H1 (cell line): Measurements from ENCODE around the gene ZYG11B. TPM values are rescaled to one million over a fixed set of nuclear protein-coding genes. Genes with fewer than 3 reads are reported as not detected.

Experiments
- CTCF ChIA-PET: fragments of 300-600 bp; sonication (Branson Sonifier 250); formaldehyde crosslinking; loops from one replicate; lab custom pipeline; 2021; ENCODE audit not compliant: partially characterized antibody; lab: Charles Lee
- POLR2A ChIA-PET: fragments of 300-600 bp; sonication (Branson Sonifier 250); formaldehyde crosslinking; loops from one replicate; lab custom pipeline; 2021; ENCODE audit warnings: inconsistent platforms; ENCODE audit not compliant: partially characterized antibody; lab: Charles Lee
- DNase-seq, 2 experiments: peaks; one replicate each; pipeline versions ENCODE4 v3.0.0 to v3.0.0-alpha.2; 2010 to 2022; ENCODE audit warnings: low spot score in 2 of 2, low read depth in 1 of 2, mixed read lengths in 1 of 2
- FAIRE-seq: peaks from 2 replicates; lab custom pipeline; 2011; peaks lifted over from hg19 to GRCh38; lab: Jason Lieb, UNC
- H2AFZ ChIP-seq: 2 replicates; pipeline ENCODE4 v1.8.1; 2012; ENCODE audit warnings: low read length, inconsistent platforms
- H2AK5ac ChIP-seq: 2 replicates; pipeline ENCODE4 v1.6.1; 2013; ENCODE audit warnings: low read depth, low read length
- H2BK120ac ChIP-seq: replicated peaks from 2 replicates; pipeline ENCODE3; 2013; ENCODE audit warnings: low read depth, low read length, inconsistent platforms
- H2BK12ac ChIP-seq: 2 replicates; pipeline ENCODE4 v1.6.1; 2013; ENCODE audit warnings: low read depth, low read length
- H2BK15ac ChIP-seq: 2 replicates; pipeline ENCODE4 v1.6.1; 2013; ENCODE audit warnings: low read length
- H2BK20ac ChIP-seq: 2 replicates; pipeline ENCODE4 v1.6.1; 2013; ENCODE audit warnings: low read length
- H2BK5ac ChIP-seq: 2 replicates; pipeline ENCODE4 v1.6.1; 2013; ENCODE audit warnings: low read depth, low read length
- H3K14ac ChIP-seq: 2 replicates; pipeline ENCODE4 v1.6.1; 2013; ENCODE audit warnings: inconsistent platforms; ENCODE audit not compliant: insufficient read length
- H3K18ac ChIP-seq: 2 replicates; pipeline ENCODE4 v1.6.1; 2013; ENCODE audit warnings: low read length; ENCODE audit errors: extremely low read depth
- H3K23ac ChIP-seq: 2 replicates; pipeline ENCODE4 v1.6.1; 2013; ENCODE audit warnings: inconsistent platforms; ENCODE audit not compliant: insufficient read length
- H3K23me2 ChIP-seq: 2 replicates; pipeline ENCODE4 v1.6.1; 2013; ENCODE audit warnings: low read depth, low read length
- H3K27ac ChIP-seq: 2 replicates; pipeline ENCODE4 v1.6.1; 2011; ENCODE audit warnings: low read depth, low read length, inconsistent platforms
- H3K27me3 ChIP-seq, 4 experiments: replicated peaks in 1 of 4; 1 replicate in 1 of 4; 2 replicates in 3 of 4; pipeline versions ENCODE4 v1.6.1 to v1.8.1; 2011 to 2013; ENCODE audit warnings: low read length in 3 of 4, mild to moderate bottlenecking in 3 of 4, inconsistent platforms in 2 of 4, mixed read lengths in 2 of 4, moderate library complexity in 1 of 4; ENCODE audit not compliant: control insufficient read depth in 3 of 4, insufficient read depth in 3 of 4; ENCODE audit errors: extremely low read depth in 1 of 4
- H3K36me3 ChIP-seq, 4 experiments: 2 replicates each; pipeline versions ENCODE4 v1.6.1 to v1.8.1; 2011 to 2013; ENCODE audit warnings: mild to moderate bottlenecking in 4 of 4, low read length in 3 of 4, moderate library complexity in 2 of 4, control low read depth in 1 of 4, inconsistent platforms in 1 of 4; ENCODE audit not compliant: insufficient read depth in 4 of 4, control insufficient read depth in 2 of 4
- H3K4ac ChIP-seq: replicated peaks from 2 replicates; pipeline ENCODE3; 2013; ENCODE audit warnings: low read length, low read depth, mixed read lengths, inconsistent platforms; ENCODE audit not compliant: insufficient read length
- H3K4me1 ChIP-seq, 4 experiments: replicated peaks in 1 of 4; 1 replicate in 1 of 4; 2 replicates in 3 of 4; pipeline versions ENCODE4 v1.6.1 to v1.8.1; 2011 to 2013; ENCODE audit warnings: low read length in 3 of 4, inconsistent platforms in 2 of 4, mixed read lengths in 1 of 4; ENCODE audit not compliant: insufficient read depth in 4 of 4, control insufficient read depth in 3 of 4
- H3K4me2 ChIP-seq, 2 experiments: 2 replicates each; pipeline versions ENCODE4 v1.6.1 to v1.8.1; 2011 to 2013; ENCODE audit warnings: low read depth in 2 of 2, low read length in 2 of 2, control low read depth in 1 of 2, inconsistent platforms in 1 of 2, mild to moderate bottlenecking in 1 of 2; ENCODE audit not compliant: insufficient read depth in 1 of 2
- H3K4me3 ChIP-seq, 4 experiments: fragments of 200-600, 300-600 bp in 1 of 4; sonication (generic), shearing (Covaris generic), sonication (Bioruptor Twin) in 1 of 4; 2 replicates each; pipeline versions ENCODE4 v1.5.1 to v1.8.1; 2011 to 2016; ENCODE audit warnings: low read length in 4 of 4, low read depth in 3 of 4, control low read depth in 2 of 4, inconsistent platforms in 2 of 4, mild to moderate bottlenecking in 2 of 4, mixed read lengths in 1 of 4, moderate library complexity in 1 of 4; ENCODE audit not compliant: insufficient read depth in 2 of 4; ENCODE audit errors: extremely low read depth in 1 of 4
- H3K56ac ChIP-seq: replicated peaks from 2 replicates; pipeline ENCODE3; 2013; ENCODE audit warnings: low read depth, mild to moderate bottlenecking, mixed read lengths, low read length, inconsistent platforms; ENCODE audit not compliant: insufficient read length
- H3K79me1 ChIP-seq: 2 replicates; pipeline ENCODE4 v1.6.1; 2013; ENCODE audit warnings: low read depth, low read length, control low read depth
- H3K79me2 ChIP-seq, 2 experiments: 2 replicates each; pipeline versions ENCODE4 v1.6.1 to v1.8.1; 2012 to 2013; ENCODE audit warnings: low read length in 2 of 2, mild to moderate bottlenecking in 2 of 2, inconsistent platforms in 1 of 2; ENCODE audit not compliant: insufficient read depth in 2 of 2, control insufficient read depth in 1 of 2
- H3K9ac ChIP-seq, 4 experiments: replicated peaks in 1 of 4; 1 replicate in 1 of 4; 2 replicates in 3 of 4; pipeline versions ENCODE4 v1.6.1 to v1.8.1; 2011 to 2013; ENCODE audit warnings: low read depth in 3 of 4, low read length in 3 of 4, control low read depth in 2 of 4, mild to moderate bottlenecking in 2 of 4, moderate library complexity in 2 of 4, inconsistent platforms in 1 of 4; ENCODE audit errors: extremely low read depth in 1 of 4
- H3K9me3 ChIP-seq, 2 experiments: 2 replicates each; pipeline versions ENCODE4 v1.6.1 to v1.8.1; 2012 to 2013; ENCODE audit warnings: mild to moderate bottlenecking in 2 of 2, moderate library complexity in 2 of 2, control low read depth in 1 of 2, inconsistent platforms in 1 of 2, low read depth in 1 of 2, low read length in 1 of 2, mixed read lengths in 1 of 2; ENCODE audit not compliant: insufficient read depth in 2 of 2
- H4K20me1 ChIP-seq, 2 experiments: replicated peaks in 1 of 2; 2 replicates each; pipeline versions ENCODE3 to v1.8.1; 2011 to 2013; ENCODE audit warnings: inconsistent platforms in 2 of 2, low read length in 2 of 2, mild to moderate bottlenecking in 1 of 2; ENCODE audit not compliant: insufficient read depth in 2 of 2, control insufficient read depth in 1 of 2
- H4K5ac ChIP-seq: 2 replicates; pipeline ENCODE4 v1.6.1; 2013; ENCODE audit warnings: low read length, low read depth, mixed read lengths, inconsistent platforms; ENCODE audit not compliant: insufficient read length
- H4K8ac ChIP-seq: 2 replicates; pipeline ENCODE4 v1.8.0; 2013; ENCODE audit warnings: mild to moderate bottlenecking, moderate library complexity, low read length, inconsistent platforms; ENCODE audit not compliant: insufficient read depth; ENCODE audit errors: extremely low read depth
- H4K91ac ChIP-seq: replicated peaks from 2 replicates; pipeline ENCODE3; 2013; ENCODE audit warnings: low read length, mixed read lengths, inconsistent platforms; ENCODE audit not compliant: insufficient read length
- CBX5 ChIP-seq: fragments of 300-800, 300-1000 bp; sonication (generic); IDR thresholded peaks from 2 replicates; pipeline ENCODE4 v1.7.1; 2016; ENCODE audit warnings: antibody characterized with exemption, low read length, low read depth
- CBX8 ChIP-seq: fragments of 300-800, 300-1000 bp; sonication (generic); IDR thresholded peaks from 2 replicates; pipeline ENCODE4 v1.7.1; 2016; ENCODE audit warnings: low read depth, low read length, borderline replicate concordance
- EP300 ChIP-seq, 2 experiments: IDR thresholded peaks; 1 replicate in 1 of 2; 2 replicates in 1 of 2; pipeline ENCODE4 v1.6.1; 2011 to 2012; ENCODE audit warnings: low read depth in 2 of 2, low read length in 2 of 2, mild to moderate bottlenecking in 2 of 2, borderline replicate concordance in 1 of 2, inconsistent platforms in 1 of 2, moderate library complexity in 1 of 2
- FOSL1 ChIP-seq: IDR thresholded peaks from 2 replicates; pipeline ENCODE4 v1.6.1; 2011; ENCODE audit warnings: mild to moderate bottlenecking, low read depth, low read length, moderate library complexity; ENCODE audit not compliant: insufficient read depth
- GTF2F1 ChIP-seq: IDR thresholded peaks from 2 replicates; pipeline ENCODE4 v1.6.1; 2012; ENCODE audit warnings: low read depth, low read length, improper control_type of control experiment, borderline replicate concordance
- RXRA ChIP-seq: IDR thresholded peaks from 2 replicates; pipeline ENCODE4 v1.6.1; 2011; ENCODE audit warnings: low read depth, mild to moderate bottlenecking, low read length, moderate library complexity; ENCODE audit not compliant: insufficient read depth
- SP1 ChIP-seq: IDR thresholded peaks from 2 replicates; pipeline ENCODE4 v1.6.1; 2011; ENCODE audit warnings: low read depth, low read length
- SP2 ChIP-seq: IDR thresholded peaks from 2 replicates; pipeline ENCODE4 v1.6.1; 2012; ENCODE audit warnings: mild to moderate bottlenecking, low read length, inconsistent platforms
- SUZ12 ChIP-seq: fragments of 200-600 bp; sonication (generic); IDR thresholded peaks from 2 replicates; pipeline ENCODE4 v1.6.1; 2012; ENCODE audit warnings: mild to moderate bottlenecking, inconsistent platforms, low read length, moderate library complexity, mixed read lengths
- TAF7 ChIP-seq: optimal IDR thresholded peaks from 2 replicates; pipeline ENCODE3; 2011; ENCODE audit warnings: low read depth, mild to moderate bottlenecking, inconsistent platforms, low read length, moderate library complexity, borderline replicate concordance
- TCF12 ChIP-seq: IDR thresholded peaks from 2 replicates; pipeline ENCODE4 v1.6.1; 2011; ENCODE audit warnings: low read depth, mild to moderate bottlenecking, low read length
- YY1 ChIP-seq: IDR thresholded peaks from 2 replicates; pipeline ENCODE4 v1.6.1; 2011; ENCODE audit warnings: low read depth, mild to moderate bottlenecking, low read length
- ZNF274 ChIP-seq: IDR thresholded peaks from 2 replicates; pipeline ENCODE4 v1.7.0; 2012; ENCODE audit warnings: low read length, borderline replicate concordance; ENCODE audit errors: extremely low read depth
- WGBS, 2 experiments: shearing (Covaris generic) in 1 of 2; methylation state at CpG; one replicate each; pipeline versions ENCODE4 v1.1.6 to v1.1.7; 2013 to 2015; ENCODE audit warnings: low lambda C conversion rate in 2 of 2, mixed read lengths in 2 of 2, inconsistent platforms in 1 of 2, low coverage in 1 of 2, missing lambda C conversion rate in 1 of 2; ENCODE audit not compliant: insufficient replicate concordance in 2 of 2, insufficient coverage in 1 of 2, insufficient read length in 1 of 2; ENCODE audit errors: extremely low coverage in 1 of 2, missing lambda C conversion rate in 1 of 2; 5-methylcytosine and 5-hydroxymethylcytosine counted together
- polyA plus RNA-seq, 7 experiments: library from polyadenylated mRNA; depleted of rRNA in 3 of 7; stranded (reverse) in 5 of 7; unstranded in 2 of 7; fragments of >200 nt in 5 of 7; fragments of 200-250 nt in 2 of 7; gene quantifications; 1 replicate in 5 of 7; 2 replicates in 1 of 7; 4 replicates in 1 of 7; pipeline versions ENCODE4 v1.2.1 to v1.2.3, GENCODE V29; 2011 to 2013; ENCODE audit warnings: missing spikeins in 2 of 7, mixed read lengths in 2 of 7
- total RNA-seq: library from RNA; stranded (reverse); fragmentation: NEBNext Ultra II Directional; extraction: Animal tissue kit (Norgen Biotek cat#: 25700); gene quantifications from 2 replicates; pipeline ENCODE4 v1.2.1, GENCODE V29; 2021
- TF ChIP-seq, protein P1 (sequence below): IDR thresholded peaks from 2 replicates; pipeline ENCODE4 v1.6.1; 2012; ENCODE audit warnings: inconsistent platforms

Gene ZYG11B
- total and polyA plus RNA-seq, 2 of the 8 experiments (the other 6 are each of a cell fraction or from before 2014, with no cell fraction given), result 4.4 to 20.9 TPM

- no peak overlapping the region for H4K91ac ChIP-seq
- no peak overlapping the region for H2BK120ac ChIP-seq
- ChIA-PET CTCF (interaction anchor here (0.5 to 1.0 kb wide), 3 partner anchors 47 to 173 kb away, joined by 3 read pairs; no protein-coding TSS in a partner anchor), POLR2A (interaction anchor here (0.9 to 1.7 kb wide), 2 partner anchors 14 to 127 kb away, joined by 4 to 5 read pairs; partner anchors contain the start of gene TUT4)
- H3K9ac ChIP-seq, result no peak overlapping the region; a peak in 1 of 7 replicates
- no peak overlapping the region for H3K23ac ChIP-seq
- peaks cover 0 to 7% (median under 1%) of the 10 kb centered on the region in 4 experiments; a peak in 3 of 8 replicates for H3K36me3 ChIP-seq
- H3K9me3 ChIP-seq, result no peaks in the 10 kb centered on the region
- H3K4me3 ChIP-seq, result no peak overlapping the region
- WGBS, 2 experiments, result 85% methylated on average over 3 of the region's 3 CpGs; no CpG with 5 or more reads in 1 of the 2 experiments
- no peaks in the 10 kb centered on the region for H3K27me3 ChIP-seq
- no peaks in the 10 kb centered on the region for H3K79me2 ChIP-seq
- H4K8ac ChIP-seq, result no peak overlapping the region
- H2AK5ac ChIP-seq, result no peak overlapping the region
- no peaks in the 10 kb centered on the region for H3K79me1 ChIP-seq
- DNase-seq (no peak), FAIRE-seq (no peak)
- no peak overlapping the region; the same call in 1 of the 2 replicates for H3K18ac ChIP-seq
- no peak overlapping the region; the same call in 1 of the 2 replicates for H2BK20ac ChIP-seq
- H3K27ac ChIP-seq, result no peak overlapping the region
- H4K5ac ChIP-seq, result no peak overlapping the region
- no peak overlapping the region for H3K14ac ChIP-seq
- no peaks in the 10 kb centered on the region for H4K20me1 ChIP-seq
- 0 out of 2 replicates have a peak overlapping the region, but pooled peaks have one; percentile 27 for H2BK12ac ChIP-seq
- no peak overlapping the region for H2BK15ac ChIP-seq
- H3K4ac ChIP-seq, result no peak overlapping the region
- no peak overlapping the region for H2AFZ ChIP-seq
- peaks cover 0 to 7% (median 3%) of the 10 kb centered on the region in 4 experiments; a peak in 3 of 7 replicates for H3K4me1 ChIP-seq
- no peak overlapping the region for H3K4me2 ChIP-seq
- H2BK5ac ChIP-seq, result no peak overlapping the region
- H3K56ac ChIP-seq, result no peak overlapping the region
- no peaks in the 10 kb centered on the region; the same call in 1 of the 2 replicates for H3K23me2 ChIP-seq
- TF ChIP-seq TAF7, result no peak
- no peak for TF ChIP-seq YY1
- no peak for TF ChIP-seq CBX5
- TF ChIP-seq, protein P1, sequence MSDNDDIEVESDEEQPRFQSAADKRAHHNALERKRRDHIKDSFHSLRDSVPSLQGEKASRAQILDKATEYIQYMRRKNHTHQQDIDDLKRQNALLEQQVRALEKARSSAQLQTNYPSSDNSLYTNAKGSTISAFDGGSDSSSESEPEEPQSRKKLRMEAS, result no peak
- TF ChIP-seq GTF2F1, result no peak
- no peak for TF ChIP-seq RXRA
- no peak for TF ChIP-seq SP1
- no peak for TF ChIP-seq FOSL1
- TF ChIP-seq SUZ12, result no peak
- TF ChIP-seq EP300 (IDR thresholded peaks at IDR 0.05; ENCODE audit: borderline replicate concordance in 1 of 2, low read depth in 2 of 2, low read length in 2 of 2), result no peak
- TF ChIP-seq CBX8, result no peak
- no peak for TF ChIP-seq SP2
- no peak for TF ChIP-seq ZNF274
- no peak for TF ChIP-seq TCF12
Observed at GRCh38 chr1:52680353-52680752, 45.9 kb upstream of the ZYG11B start.
